B cell (primary cell): ENCODE results near the gene NR4A2. TPM values are rescaled to one million over a fixed set of nuclear protein-coding genes. Genes with fewer than 3 reads are reported as not detected.

ENCODE experiments used
- ATAC-seq: fragments of 200-7000 bp; cut with Tn5 transposase; one replicate; pipeline ENCODE4 v1.10.0; 2021; ENCODE audit warnings: low read depth, mild to moderate bottlenecking, moderate number of reproducible peaks, moderate library complexity
- CTCF ChIA-PET: fragments of 350-600 bp; sonication (Branson Sonifier 250); formaldehyde crosslinking; loops from one replicate; lab custom pipeline; 2021; ENCODE audit warnings: antibody characterized with exemption, inconsistent platforms; lab: Charles Lee
- POLR2A ChIA-PET: fragments of 350-600 bp; sonication (Branson Sonifier 250); formaldehyde crosslinking; loops from one replicate; lab custom pipeline; 2021; ENCODE audit warnings: antibody characterized with exemption; lab: Charles Lee
- DNase-seq: peaks from one replicate; pipeline ENCODE4 v3.0.0; 2013
- H2AFZ ChIP-seq: 2 replicates; pipeline ENCODE4 v1.6.1; 2012; ENCODE audit warnings: mild to moderate bottlenecking, low read depth, low read length; ENCODE audit not compliant: insufficient read depth, poor library complexity, severe bottlenecking
- H3K27ac ChIP-seq, 2 donors: 1 replicate in 1 of 2; 2 replicates in 1 of 2; pipeline ENCODE4 v1.5.1; 2012 to 2013; ENCODE audit warnings: low read length in 2 of 2, mild to moderate bottlenecking in 2 of 2, moderate library complexity in 1 of 2
- H3K27me3 ChIP-seq, 4 experiments: fragments of 200-600 bp in 1 of 4; sonication (generic) in 1 of 4; replicated peaks in 1 of 4; 1 replicate in 2 of 4; 2 replicates in 2 of 4; pipeline versions ENCODE4 v1.6.1 to v1.7.0; 2013 to 2016; ENCODE audit warnings: low read length in 3 of 4, mild to moderate bottlenecking in 2 of 4, mixed read lengths in 1 of 4, moderate library complexity in 1 of 4; ENCODE audit not compliant: insufficient read depth in 4 of 4, control insufficient read depth in 3 of 4; ENCODE audit errors: control extremely low read depth in 1 of 4
- H3K36me3 ChIP-seq, 2 experiments: replicated peaks in 1 of 2; 1 replicate in 1 of 2; 2 replicates in 1 of 2; pipeline versions ENCODE4 v1.6.1 to v1.7.1; 2013; ENCODE audit warnings: low read length in 1 of 2; ENCODE audit not compliant: insufficient read depth in 2 of 2, control insufficient read depth in 1 of 2; ENCODE audit errors: control extremely low read depth in 1 of 2, extremely low read depth in 1 of 2
- H3K4me1 ChIP-seq, 2 donors: fragments of 200-600 bp in 1 of 2; sonication (generic) in 1 of 2; 1 replicate in 1 of 2; 2 replicates in 1 of 2; pipeline versions ENCODE4 v1.5.1 to v1.6.1; 2013 to 2017; ENCODE audit warnings: low read length in 2 of 2; ENCODE audit not compliant: control insufficient read depth in 2 of 2, insufficient read depth in 2 of 2
- H3K4me2 ChIP-seq: replicated peaks from 2 replicates; pipeline ENCODE3; 2012; ENCODE audit warnings: mild to moderate bottlenecking, low read depth, low read length; ENCODE audit not compliant: poor library complexity, severe bottlenecking
- H3K4me3 ChIP-seq, 5 experiments: fragments of 200-600 bp in 1 of 5; sonication (generic) in 1 of 5; 1 replicate in 3 of 5; 2 replicates in 2 of 5; pipeline versions ENCODE4 v1.5.1 to v1.7.0; 2011 to 2016; ENCODE audit warnings: low read length in 4 of 5, mild to moderate bottlenecking in 4 of 5, low read depth in 2 of 5, control low read depth in 1 of 5, moderate library complexity in 1 of 5; ENCODE audit not compliant: insufficient read depth in 1 of 5; ENCODE audit errors: control extremely low read depth in 1 of 5, extremely low read depth in 1 of 5
- H3K79me2 ChIP-seq: fragments of 200-600 bp; sonication (generic); one replicate; pipeline ENCODE4 v1.6.0; 2016; ENCODE audit warnings: low read length; ENCODE audit not compliant: control insufficient read depth, insufficient read depth
- H3K9ac ChIP-seq: fragments of 200-600 bp; sonication (generic); 2 replicates; pipeline ENCODE4 v1.6.1; 2017; ENCODE audit warnings: mild to moderate bottlenecking, low read length, moderate library complexity
- H3K9me3 ChIP-seq, 3 donors: one replicate each; pipeline versions ENCODE4 v1.6.1 to v1.7.1; 2013; ENCODE audit warnings: low read length in 2 of 3; ENCODE audit not compliant: control insufficient read depth in 2 of 3, insufficient read depth in 1 of 3; ENCODE audit errors: control extremely low read depth in 1 of 3
- H4K20me1 ChIP-seq: 2 replicates; pipeline ENCODE4 v1.6.0; 2012; ENCODE audit warnings: mild to moderate bottlenecking, low read length; ENCODE audit not compliant: insufficient read depth, control insufficient read depth, poor library complexity, severe bottlenecking
- H3K27ac Mint-ChIP-seq: one replicate; pipeline ENCODE4 v1.8.0; 2021; ENCODE audit warnings: mixed read lengths
- H3K27me3 Mint-ChIP-seq: one replicate; pipeline ENCODE4 v1.8.0; 2021; ENCODE audit warnings: mixed read lengths
- H3K4me1 Mint-ChIP-seq: one replicate; pipeline ENCODE4 v1.8.0; 2021; ENCODE audit warnings: mixed read lengths
- H3K4me3 Mint-ChIP-seq: one replicate; pipeline ENCODE4 v1.8.0; 2021; ENCODE audit warnings: mixed read lengths
- H3K9me3 Mint-ChIP-seq: one replicate; pipeline ENCODE4 v1.8.0; 2022; ENCODE audit warnings: mixed read lengths; ENCODE audit not compliant: insufficient read depth
- CTCF ChIP-seq: fragments of 200-600 bp; IDR thresholded peaks from one replicate; pipeline ENCODE4 v1.8.0; 2022; ENCODE audit warnings: antibody characterized with exemption, mild to moderate bottlenecking
- EZH2 ChIP-seq: IDR thresholded peaks from 2 replicates; pipeline ENCODE4 v1.6.1; 2012; ENCODE audit warnings: borderline replicate concordance, low read depth, mild to moderate bottlenecking, moderate library complexity, low read length; ENCODE audit not compliant: insufficient read depth, poor library complexity, severe bottlenecking
- WGBS: methylation state at CpG from one replicate; pipeline ENCODE4 v1.1.5; 2013; ENCODE audit warnings: missing lambda C conversion rate; ENCODE audit not compliant: insufficient coverage; 5-methylcytosine and 5-hydroxymethylcytosine counted together
- intact Hi-C: fragments of 100-400 bp; cut with micrococcal nuclease; formaldehyde crosslinking; loops from one replicate; pipeline ENCODE4 v1.10.0; 2022
- polyA plus RNA-seq: library from polyadenylated mRNA; depleted of rRNA; stranded (reverse); fragments of >200 nt; gene quantifications from 2 replicates; pipeline ENCODE4 v1.2.3, GENCODE V29; 2012
- total RNA-seq, 2 donors: library from RNA; stranded (reverse); fragments of 120-200 nt in 1 of 2; gene quantifications; 1 replicate in 1 of 2; 2 replicates in 1 of 2; pipeline versions ENCODE4 v1.2.3 to v1.2.4, GENCODE V29; 2013 to 2022

Gene NR4A2
- total and polyA plus RNA-seq, 2 donors (not counting 1 experiment from before 2014, with no cell fraction given) = 30.6 to 177 TPM

- H3K4me3 ChIP-seq = no peak overlapping the region
- intact Hi-C loops = no loop called here
- H3K27me3 ChIP-seq = peaks cover 0 to 13% (median 3%) of the 10 kb centered on the region in 4 experiments
- Mint-ChIP-seq H3K27ac (no peak overlapping the region), H3K27me3 (peaks cover 44% of the 10 kb centered on the region), H3K4me3 (no peak overlapping the region), H3K4me1 (peaks cover 2% of the 10 kb centered on the region), H3K9me3 (no peaks in the 10 kb centered on the region)
- no peak for DNase-seq
- H3K9ac ChIP-seq = no peak overlapping the region
- no peak overlapping the region for H3K4me2 ChIP-seq
- H3K9me3 ChIP-seq = peaks cover 0 to 1% (median 0%) of the 10 kb centered on the region in 3 donors
- TF ChIP-seq EZH2 (no peak), CTCF (no peak)
- no peaks in the 10 kb centered on the region for H3K36me3 ChIP-seq
- ChIA-PET POLR2A (no interaction called here), CTCF (no interaction called here)
- H3K79me2 ChIP-seq = no peaks in the 10 kb centered on the region
- H2AFZ ChIP-seq = no peak overlapping the region
- no peaks in the 10 kb centered on the region for H3K4me1 ChIP-seq
- no peak for ATAC-seq
- no peaks in the 10 kb centered on the region for H4K20me1 ChIP-seq
- no peak overlapping the region for H3K27ac ChIP-seq
These were observed 23.4 kb downstream of the NR4A2 start for GRCh38 chr2:156309167-156309566.

- H3K9ac ChIP-seq = no peak overlapping the region
- H3K4me3 Mint-ChIP-seq = no peak overlapping the region
- no peaks in the 10 kb centered on the region for H3K4me1 ChIP-seq
- ChIA-PET CTCF (no interaction called here), POLR2A (no interaction called here)
- H2AFZ ChIP-seq = no peak overlapping the region
- DNase-seq = no peak
- peaks cover 0 to 1% (median 0%) of the 10 kb centered on the region in 3 donors for H3K9me3 ChIP-seq
- H3K79me2 ChIP-seq = no peaks in the 10 kb centered on the region
- no peak overlapping the region for H3K4me2 ChIP-seq
- no peaks in the 10 kb centered on the region for H4K20me1 ChIP-seq
- no peaks in the 10 kb centered on the region for H3K9me3 Mint-ChIP-seq
- H3K4me1 Mint-ChIP-seq = peaks cover 2% of the 10 kb centered on the region
- H3K36me3 ChIP-seq = no peaks in the 10 kb centered on the region
- intact Hi-C loops = no loop called here
- no peak for ATAC-seq
- 93% methylated on average over 1 of the region's 1 CpG for WGBS
- H3K27me3 ChIP-seq = peaks cover 0 to 4% (median 0%) of the 10 kb centered on the region in 4 experiments
- no peak overlapping the region for H3K4me3 ChIP-seq
- H3K27ac Mint-ChIP-seq = no peak overlapping the region
- TF ChIP-seq EZH2 (no peak), CTCF (no peak)
- no peak overlapping the region for H3K27ac ChIP-seq
- H3K27me3 Mint-ChIP-seq = peaks cover 36% of the 10 kb centered on the region
These were observed 25.7 kb downstream of the NR4A2 start for GRCh38 chr2:156306821-156307220.
